PC-3 (cell line): ENCODE measurements around the gene SBNO2. TPM values are rescaled to one million over a fixed set of nuclear protein-coding genes. Genes with fewer than 3 reads are reported as not detected.
A peak's percentile ranks its signal among the peaks of the same experiment; 100 is the strongest.

Experiments
- ATAC-seq: fragments of 200-7000 bp; cut with Tn5 transposase; 2 replicates; pipeline ENCODE4 v1.9.1; 2020; ENCODE audit warnings: mild to moderate bottlenecking, moderate library complexity
- BruUV-seq: library from RNA; stranded (reverse); fragments of 400-500 nt; replicated peaks from 2 replicates; lab custom pipeline; 2021; lab: Mats Ljungman, UMichigan
- CTCF ChIA-PET: fragments of 300-600 bp; sonication (Branson Sonifier 250); formaldehyde crosslinking; loops from one replicate; lab custom pipeline; 2022; ENCODE audit warnings: antibody characterized with exemption; lab: Charles Lee
- POLR2A ChIA-PET: fragments of 300-600 bp; sonication (Branson Sonifier 250); formaldehyde crosslinking; loops from one replicate; lab custom pipeline; 2022; ENCODE audit warnings: antibody characterized with exemption; ENCODE audit not compliant: unreplicated experiment; lab: Charles Lee
- DNase-seq: peaks from one replicate; pipeline ENCODE4 v3.0.0-alpha.2; 2015
- H2AFZ ChIP-seq: fragments of 300-600 bp; sonication (generic); 2 replicates; pipeline ENCODE4 v1.6.0; 2016; ENCODE audit warnings: antibody characterized with exemption, low read length
- H3F3A ChIP-seq: fragments of 300-600 bp; sonication (generic); one replicate; pipeline ENCODE4 v1.6.0; 2017; ENCODE audit warnings: antibody characterized with exemption, low read length, control low read depth, mild to moderate bottlenecking; ENCODE audit not compliant: unreplicated experiment
- H3K27ac ChIP-seq: fragments of 300-600 bp; sonication (generic); 2 replicates; pipeline ENCODE4 v1.5.1; 2016; ENCODE audit warnings: mild to moderate bottlenecking, low read length
- H3K27me3 ChIP-seq: fragments of 300-600 bp; sonication (generic); 2 replicates; pipeline ENCODE4 v1.6.1; 2016; ENCODE audit warnings: low read length, mixed read lengths
- H3K36me3 ChIP-seq: fragments of 300-600 bp; sonication (generic); 2 replicates; pipeline ENCODE4 v1.6.1; 2016; ENCODE audit warnings: low read depth, mixed run types, low read length, mixed read lengths
- H3K4me1 ChIP-seq: fragments of 300-600 bp; sonication (generic); 2 replicates; pipeline ENCODE4 v1.5.1; 2016; ENCODE audit warnings: low read length; ENCODE audit not compliant: insufficient read depth
- H3K4me2 ChIP-seq: fragments of 300-600 bp; sonication (generic); 2 replicates; pipeline ENCODE4 v1.6.0; 2016; ENCODE audit warnings: low read length
- H3K4me3 ChIP-seq: fragments of 300-600 bp; sonication (generic); 2 replicates; pipeline ENCODE4 v1.5.1; 2016; ENCODE audit warnings: mild to moderate bottlenecking, low read length, mixed read lengths
- H3K79me2 ChIP-seq: fragments of 300-600 bp; sonication (generic); 2 replicates; pipeline ENCODE4 v1.6.1; 2017; ENCODE audit warnings: low read length, mixed read lengths
- H3K9ac ChIP-seq: fragments of 300-600 bp; sonication (generic); 2 replicates; pipeline ENCODE4 v1.6.0; 2016; ENCODE audit warnings: mild to moderate bottlenecking, low read length
- H3K9me2 ChIP-seq: fragments of 300-600 bp; sonication (generic); replicated peaks from 2 replicates; pipeline ENCODE4 v1.6.1; 2016; ENCODE audit warnings: mixed run types, low read length, mixed read lengths
- H3K9me3 ChIP-seq: fragments of 300-600 bp; sonication (generic); 2 replicates; pipeline ENCODE4 v1.6.1; 2016; ENCODE audit warnings: low read length, mixed read lengths
- H4K20me1 ChIP-seq: fragments of 300-600 bp; sonication (generic); 2 replicates; pipeline ENCODE4 v1.6.1; 2016; ENCODE audit warnings: low read length, mixed read lengths
- CTCF ChIP-seq: fragments of 300-600 bp; sonication (generic); conservative IDR thresholded peaks from 2 replicates; pipeline ENCODE4 v1.5.1; 2017; ENCODE audit warnings: antibody characterized with exemption, low read depth, mild to moderate bottlenecking, low read length
- EZH2 ChIP-seq: fragments of 300-600 bp; sonication (generic); IDR thresholded peaks from one replicate; pipeline ENCODE4 v1.6.1; 2017; ENCODE audit warnings: antibody characterized with exemption, mild to moderate bottlenecking, low read length; ENCODE audit not compliant: unreplicated experiment
- EZH2phosphoT487 ChIP-seq: fragments of 300-600 bp; sonication (generic); IDR thresholded peaks from 2 replicates; pipeline ENCODE4 v1.6.1; 2018; ENCODE audit warnings: mild to moderate bottlenecking, antibody characterized with exemption, low read length, borderline replicate concordance
- intact Hi-C: fragments of 100-400 bp; cut with micrococcal nuclease; formaldehyde crosslinking; loops from 2 replicates; pipeline ENCODE4 v1.9.0; 2023
- total RNA-seq: library from RNA; depleted of rRNA; stranded (reverse); fragments of >200 nt; gene quantifications from 2 replicates; pipeline ENCODE4 v1.2.3, GENCODE V29; 2014

SBNO2 gene
- total RNA-seq, 1 experiment from 2014 or later: 62.4 TPM

- Histone ChIP-seq H3K4me2 (peak overlapping the region; percentile 77), H4K20me1 (no peaks in the 10 kb centered on the region), H3K36me3 (no peaks in the 10 kb centered on the region), H3K27me3 (no peaks in the 10 kb centered on the region), H3K4me3 (peak overlapping the region; percentile 26; the same call in 1 of the 2 replicates), H3K79me2 (peaks cover 30% of the 10 kb centered on the region), H3K9me2 (no peaks in the 10 kb centered on the region), H2AFZ (peak overlapping the region; percentile 18; the same call in 1 of the 2 replicates), H3F3A (no peaks in the 10 kb centered on the region), H3K9ac (peak overlapping the region; percentile 73), H3K9me3 (no peaks in the 10 kb centered on the region), H3K4me1 (peaks cover 53% of the 10 kb centered on the region), H3K27ac (peak overlapping the region; percentile 93)
- intact Hi-C loops: loop anchor here (10.0 kb wide), 1 partner anchor 73 kb away; the partner anchor contains the start of gene GPX4
- TF ChIP-seq CTCF (peak; percentile 34; the same call in 1 of the 2 replicates), EZH2phosphoT487 (no peak), EZH2 (no peak)
- DNase-seq (peak; percentile 94), ATAC-seq (peak; percentile 60)
- CTCF ChIA-PET: no interaction called here
- BruUV-seq: TSS peak; percentile 33
- POLR2A ChIA-PET: no interaction called here
Observed at GRCh38 chr19:1177322-1178114, 3.5 kb upstream of the SBNO2 start.

DNA sequence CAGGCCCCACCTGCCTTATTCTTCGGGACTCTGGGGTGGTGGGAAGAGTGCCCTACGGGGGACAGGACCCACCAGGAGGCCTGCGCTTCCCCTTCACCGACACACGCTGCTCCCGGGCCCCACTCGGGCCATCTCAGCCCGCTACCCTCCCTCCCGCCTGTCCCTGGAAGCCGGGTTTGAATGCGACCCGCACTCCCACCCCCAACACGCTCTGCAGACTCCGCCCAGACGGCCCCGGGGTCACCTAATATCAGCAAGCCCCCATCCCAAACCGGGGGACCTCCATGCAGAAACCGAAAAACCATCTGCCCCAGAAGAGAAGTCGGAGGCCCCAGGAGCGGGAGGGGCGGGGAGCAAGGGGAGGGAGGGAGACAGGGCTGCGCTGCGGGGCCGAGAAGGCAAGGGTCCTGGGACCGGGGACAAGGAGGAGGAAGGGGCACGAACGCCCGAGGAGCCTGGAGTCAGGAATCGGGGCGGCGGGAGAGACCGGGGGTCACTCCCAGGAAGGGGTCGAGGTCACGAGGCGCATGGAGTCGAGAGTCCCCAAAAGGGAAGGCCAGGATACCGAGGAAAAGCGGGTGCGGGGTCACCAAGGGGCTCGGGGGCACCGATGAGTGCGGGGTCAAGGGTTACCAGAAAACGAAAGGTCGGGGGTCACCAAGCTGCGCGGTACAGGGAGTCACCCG is 766 bp downstream of the SBNO2 start:
- BruUV-seq: TSS peak; percentile 18
- Histone ChIP-seq H3K27me3 (no peaks in the 10 kb centered on the region), H2AFZ (no peak overlapping the region), H3K4me1 (peaks cover 65% of the 10 kb centered on the region), H3K9ac (peak overlapping the region; percentile 96), H3F3A (no peaks in the 10 kb centered on the region), H3K9me3 (no peaks in the 10 kb centered on the region), H4K20me1 (no peaks in the 10 kb centered on the region), H3K79me2 (peaks cover 63% of the 10 kb centered on the region), H3K36me3 (no peaks in the 10 kb centered on the region), H3K4me3 (peak overlapping the region; percentile 82), H3K4me2 (peak overlapping the region; percentile 90), H3K9me2 (no peaks in the 10 kb centered on the region), H3K27ac (peak overlapping the region; percentile 98)
- TF ChIP-seq EZH2 (no peak), EZH2phosphoT487 (no peak), CTCF (no peak)
- ChIA-PET POLR2A (interaction anchor here (0.6 kb wide), 2 partner anchors 96 to 135 kb away, joined by 8 to 16 read pairs; partner anchors contain the start of gene CIRBP), CTCF (no interaction called here)
- intact Hi-C loops: loop anchor here (10.0 kb wide), 1 partner anchor 69 kb away; the partner anchor contains the start of gene GPX4
- ATAC-seq (no peak), DNase-seq (no peak)
